Middle frontal gyrus (tissue), 1 donor: ENCODE data around the gene KCNC1.
A peak's percentile ranks its signal among the peaks of the same experiment; 100 is the strongest.

Experiments
- DNase-seq: peaks from one replicate; pipeline ENCODE4 v3.0.0-alpha.2; 2015; ENCODE audit warnings: low spot score; ENCODE audit errors: extremely low spot score

KCNC1 gene

DNA sequence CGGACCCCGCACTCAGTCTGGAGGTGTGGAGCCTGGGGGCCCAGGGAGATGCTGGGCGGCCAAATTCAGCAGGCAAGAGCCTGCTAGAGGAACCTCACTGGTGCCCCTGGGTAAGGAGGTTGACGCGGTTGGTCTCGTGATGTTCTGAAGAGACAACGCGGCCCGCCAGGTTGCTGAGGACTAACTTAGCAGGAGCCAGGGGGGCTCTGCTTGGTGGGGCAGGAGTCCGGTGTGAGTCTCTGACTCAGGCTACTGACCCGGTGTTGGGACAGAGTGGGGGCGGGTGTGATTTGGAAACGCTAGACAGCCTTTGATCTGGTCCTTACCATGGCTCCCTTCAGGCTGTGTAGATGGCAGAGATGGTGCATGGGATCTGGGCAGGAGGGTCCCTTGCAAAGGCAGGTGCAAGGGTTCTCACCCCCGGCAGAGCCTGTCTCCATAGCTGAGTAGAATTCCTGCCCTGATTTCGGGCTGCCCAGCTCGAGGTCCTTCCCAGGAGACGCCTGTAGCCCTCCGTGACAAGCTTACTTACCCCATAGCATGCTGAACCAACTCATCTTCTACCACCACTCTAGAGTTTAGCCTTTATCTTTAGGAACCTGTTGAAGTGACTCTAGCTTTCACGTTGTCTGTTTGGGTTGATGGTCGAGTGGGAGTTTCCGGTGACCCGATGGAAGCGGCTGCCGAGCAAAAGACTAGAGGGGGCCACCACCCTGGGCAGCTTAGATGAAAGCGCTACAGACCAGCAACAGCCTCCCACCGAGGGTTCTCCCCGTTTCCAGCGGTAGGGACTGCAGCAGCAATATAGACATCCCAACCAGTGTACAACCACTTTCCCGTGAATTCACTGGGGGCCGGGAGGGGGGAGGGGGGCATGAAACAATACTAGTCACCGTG, 38.4 kb downstream of the KCNC1 start:
- no peak for DNase-seq

- no peak for DNase-seq
Measured at GRCh38 chr11:17773674-17774073, 39.1 kb downstream of the KCNC1 start.

DNA sequence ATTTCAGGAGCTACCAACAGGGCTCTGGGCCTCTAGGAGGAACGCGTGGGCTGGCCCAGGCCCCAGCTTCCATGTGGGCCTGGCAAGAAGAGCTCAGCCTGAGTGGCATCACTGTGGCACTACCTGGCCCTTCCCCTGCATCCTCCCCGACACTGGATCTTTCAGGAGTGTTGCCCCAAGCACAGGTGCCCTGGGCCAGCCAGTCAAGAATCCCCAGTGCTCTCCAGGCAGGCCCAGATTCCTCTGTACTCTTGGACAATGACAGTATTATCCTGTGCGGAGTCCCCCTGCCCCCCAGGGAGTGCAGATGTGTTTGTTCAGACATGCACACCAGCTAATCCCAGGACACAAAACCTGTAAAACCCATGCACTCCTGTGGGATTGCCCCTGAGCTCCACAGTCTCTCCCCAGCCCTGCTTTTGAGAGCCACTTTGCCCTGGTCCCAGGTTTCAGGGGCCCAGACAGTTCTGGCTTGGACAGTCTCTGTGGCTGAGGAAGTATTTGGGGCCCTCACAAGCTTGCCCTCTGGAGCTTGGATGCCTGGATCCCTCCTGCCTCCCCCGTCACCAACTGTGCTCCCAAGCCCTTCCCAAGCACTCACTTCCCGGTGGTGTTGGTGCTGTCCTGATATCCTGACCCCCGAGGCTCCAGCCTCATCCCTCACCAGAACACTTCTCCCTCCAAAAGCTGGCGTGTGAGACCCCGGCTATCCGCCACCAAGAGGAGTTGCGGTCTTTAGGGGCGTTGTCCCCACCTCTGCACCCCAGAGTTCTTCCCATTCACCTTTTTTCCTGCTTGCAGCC, 39.9 kb downstream of the KCNC1 start:
- DNase-seq = no peak

DNA sequence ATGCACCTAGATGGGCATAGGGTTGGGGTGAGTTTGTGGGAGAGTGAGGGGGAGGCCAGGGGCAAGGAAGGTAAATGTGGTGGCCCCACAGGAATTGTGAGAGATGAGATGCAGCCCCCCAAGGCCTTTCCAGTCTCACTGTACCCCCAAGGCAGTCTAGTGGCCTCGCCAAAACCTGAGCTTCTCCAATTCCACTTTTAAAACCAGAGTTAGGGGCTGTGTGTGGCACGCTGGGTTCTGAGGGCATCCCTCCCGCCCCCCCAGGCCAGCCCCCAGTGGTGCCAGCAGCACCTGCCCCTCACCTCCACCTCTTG, 40.4 kb downstream of the KCNC1 start:
- DNase-seq = no peak

- no peak for DNase-seq
Measured at GRCh38 chr11:17775507-17776211, 41.1 kb downstream of the KCNC1 start.

DNA sequence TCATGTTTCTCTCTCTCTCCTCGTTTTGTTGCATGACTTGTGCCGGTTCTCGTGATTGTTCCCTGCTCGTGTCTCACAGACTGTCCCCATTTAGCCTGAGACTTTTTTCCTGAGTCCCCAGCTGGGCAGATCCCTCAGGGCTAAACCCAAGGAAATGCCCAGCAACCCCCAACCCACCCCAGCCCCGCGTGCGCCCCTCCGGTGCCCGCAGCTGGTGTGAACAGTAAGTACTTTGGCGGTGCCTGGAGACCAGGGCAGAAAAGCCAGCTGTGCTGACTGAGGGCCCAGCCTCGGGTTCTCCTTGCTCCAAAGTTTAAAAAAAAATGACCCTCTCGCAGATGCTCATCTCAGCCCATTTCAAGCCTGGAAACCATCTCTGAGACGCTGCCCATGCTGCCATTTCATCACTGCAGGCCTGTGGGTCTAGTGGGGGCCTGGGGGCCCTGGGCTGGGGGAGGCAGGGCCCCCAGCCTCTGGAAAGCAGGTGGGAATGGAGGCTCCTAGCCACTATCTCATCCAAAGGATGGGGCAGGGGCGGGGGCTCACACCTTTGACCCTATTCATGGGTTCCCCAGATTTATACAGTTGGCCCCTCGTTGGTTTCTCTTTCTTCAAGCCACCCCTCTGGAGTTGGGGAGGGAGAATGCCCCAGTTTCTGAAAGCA, 41.8 kb downstream of the KCNC1 start:
- no peak for DNase-seq

DNA sequence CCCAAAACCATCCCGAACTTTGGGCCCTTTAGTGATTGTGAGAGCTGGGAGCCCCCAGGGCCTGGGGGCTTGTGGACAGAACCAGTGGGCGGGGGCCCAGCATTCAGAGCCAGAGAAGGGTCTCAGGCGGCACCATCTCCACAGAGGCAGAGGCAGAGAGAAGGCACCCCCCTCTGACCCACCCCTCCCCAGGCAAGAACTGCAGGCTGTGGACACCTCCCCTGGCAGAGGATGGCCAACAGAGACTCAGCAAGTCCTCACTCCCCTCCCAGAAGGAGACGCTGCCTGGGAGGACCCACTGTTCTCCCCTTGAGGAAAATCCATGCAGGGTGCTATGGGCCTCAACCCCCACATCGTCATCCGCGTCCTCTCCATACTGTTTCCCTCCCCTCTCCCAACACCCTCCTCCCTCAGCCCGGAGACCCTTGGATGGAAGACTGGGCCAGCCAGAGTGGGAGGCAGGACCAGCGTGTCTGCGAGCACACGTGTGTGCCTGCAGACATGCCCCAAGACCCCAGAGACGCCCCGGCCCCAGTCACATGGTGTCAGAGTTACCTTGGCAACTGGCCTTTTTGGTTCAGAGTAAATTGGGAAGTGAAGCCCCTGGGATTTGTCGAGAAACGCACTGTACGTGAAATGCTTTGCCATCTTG, 42.6 kb downstream of the KCNC1 start:
- no peak for DNase-seq

- DNase-seq = no peak
Measured at GRCh38 chr11:17777738-17778091, 43.1 kb downstream of the KCNC1 start.

DNA sequence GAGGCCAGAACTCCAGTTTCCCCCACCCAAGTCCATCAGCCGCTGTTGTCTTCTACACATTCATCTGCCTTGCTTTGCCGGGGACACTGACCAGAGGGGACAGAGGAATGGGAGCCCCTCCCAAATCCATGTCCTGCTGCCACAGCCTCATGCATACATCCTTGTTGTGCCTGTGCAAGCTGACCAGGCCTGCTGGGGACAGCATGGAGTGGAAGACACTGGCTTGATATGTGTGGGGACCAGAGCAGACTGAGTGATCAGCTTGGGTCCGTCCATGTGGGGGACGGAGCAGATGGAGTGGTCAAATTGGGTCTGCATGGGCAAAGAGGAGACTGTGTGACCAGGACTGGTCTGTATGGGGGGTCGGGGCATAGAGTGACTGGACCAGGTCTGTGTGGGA, 43.8 kb downstream of the KCNC1 start:
- DNase-seq = no peak

DNA sequence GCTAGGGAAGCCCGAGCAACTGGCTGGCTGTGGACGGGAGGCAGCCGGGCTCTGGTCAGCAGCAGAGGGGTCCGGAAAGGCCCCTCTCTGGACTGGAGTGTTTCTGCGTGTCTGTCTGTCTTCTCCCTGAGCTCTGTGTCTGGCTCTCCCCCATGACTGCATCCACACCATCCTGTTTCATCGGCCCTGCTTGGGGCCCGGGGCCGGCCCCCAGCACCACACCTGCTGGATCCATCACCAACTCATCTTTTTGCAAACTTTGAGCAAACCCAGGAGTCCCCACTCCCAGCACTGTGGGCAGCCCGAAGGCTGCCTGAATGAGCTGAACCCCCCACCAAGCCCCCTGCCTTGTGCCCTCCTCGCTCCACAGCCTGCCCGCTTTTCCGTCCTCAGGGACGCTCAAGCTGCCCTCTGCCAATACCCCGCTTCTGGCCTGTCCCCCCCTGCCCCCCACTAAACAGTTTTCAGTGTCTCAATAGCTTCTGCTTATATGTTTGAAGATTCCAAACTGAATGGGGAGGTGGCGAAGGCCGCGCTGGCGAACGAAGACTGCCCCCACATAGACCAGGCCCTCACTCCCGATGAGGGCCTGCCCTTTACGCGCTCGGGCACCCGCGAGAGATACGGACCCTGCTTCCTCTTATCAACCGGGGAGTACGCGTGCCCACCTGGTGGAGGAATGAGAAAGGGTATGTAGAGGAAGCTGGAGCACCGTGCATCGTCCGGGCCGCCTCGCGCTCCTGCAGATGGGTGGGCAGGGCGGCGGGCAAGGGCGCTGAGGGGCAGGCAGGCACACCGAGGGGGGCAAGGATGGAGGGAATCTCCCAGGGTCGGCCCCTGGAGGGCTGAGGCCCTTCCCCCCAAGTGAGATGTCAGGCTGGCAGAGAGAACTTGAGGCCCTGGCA, 44.6 kb downstream of the KCNC1 start:
- DNase-seq = no peak

DNA sequence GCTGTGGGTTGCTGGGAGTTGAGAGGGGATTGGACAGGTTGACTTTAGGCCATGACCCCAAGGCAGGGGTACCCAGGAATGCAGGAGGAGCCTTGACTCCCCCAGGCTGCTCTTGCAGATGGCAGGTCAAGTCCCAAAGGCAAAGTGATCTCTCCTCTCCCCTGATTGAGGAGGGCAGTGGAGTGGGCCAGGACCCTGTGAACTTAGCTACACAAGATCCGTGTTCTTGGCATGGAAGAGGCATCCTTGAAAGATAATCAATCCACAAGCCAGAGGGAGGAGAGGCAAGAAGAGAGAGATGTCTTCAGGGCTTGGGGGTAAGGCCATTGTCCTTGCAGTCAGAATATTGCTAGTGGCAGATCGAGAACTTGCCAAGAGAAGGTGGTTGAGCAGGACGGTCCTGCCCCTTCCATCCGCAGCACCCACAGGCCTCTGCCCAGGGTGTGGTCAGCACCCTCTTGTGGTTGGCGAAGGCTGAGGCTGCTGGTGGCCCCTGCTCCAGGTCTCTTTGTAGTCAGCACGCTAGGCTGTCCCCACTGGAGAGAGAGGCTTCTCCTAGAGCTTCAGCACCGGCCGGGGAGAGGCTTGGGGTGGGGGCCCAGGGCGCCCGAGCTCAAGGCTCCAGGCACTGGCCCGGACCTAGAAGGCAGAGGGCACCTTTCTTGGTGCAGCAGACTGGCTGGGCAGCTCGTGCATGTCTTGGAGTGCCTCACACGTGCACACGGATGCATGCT, 45.4 kb downstream of the KCNC1 start:
- no peak for DNase-seq

DNA sequence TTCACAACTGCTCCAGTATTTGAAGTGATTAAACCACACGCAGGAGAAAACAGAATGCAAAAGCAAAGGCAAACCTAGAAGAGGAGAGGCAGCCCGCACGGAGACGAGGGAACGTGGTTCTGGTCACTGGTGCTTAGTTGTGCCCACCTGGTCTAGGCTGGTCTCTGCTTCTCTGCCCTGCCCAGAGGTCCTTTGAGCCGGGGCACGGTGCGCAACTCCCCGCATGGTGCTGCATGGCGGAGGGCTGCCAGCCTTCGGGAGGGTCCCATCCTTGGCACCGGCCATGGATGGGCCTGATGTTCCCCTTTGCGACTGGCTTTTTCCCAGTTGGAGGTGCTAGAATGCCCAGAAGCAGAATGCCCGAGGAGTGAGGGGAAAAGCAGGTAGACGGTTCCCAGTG, 46.1 kb downstream of the KCNC1 start:
- DNase-seq = no peak

DNA sequence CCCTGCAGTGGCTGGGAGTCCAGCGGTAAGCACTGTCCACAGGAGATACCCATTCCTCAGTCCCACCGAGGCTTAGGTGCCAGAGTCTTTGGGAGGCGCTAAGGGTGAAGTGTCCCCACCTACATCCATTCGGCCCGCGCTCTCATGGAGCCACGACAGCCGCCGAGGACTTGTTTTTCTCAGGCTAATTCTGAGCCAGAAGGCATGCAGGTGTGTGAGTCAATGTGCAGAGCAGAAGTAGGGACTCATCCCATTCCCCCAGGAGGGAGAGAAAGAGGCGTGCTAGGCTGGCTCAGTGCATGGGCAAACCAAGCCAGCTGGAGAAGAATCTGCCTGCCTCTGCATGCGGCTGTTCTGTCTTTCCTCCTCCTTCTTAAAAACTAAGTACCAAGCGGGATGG, 46.6 kb downstream of the KCNC1 start:
- DNase-seq = peak; percentile 34

DNA sequence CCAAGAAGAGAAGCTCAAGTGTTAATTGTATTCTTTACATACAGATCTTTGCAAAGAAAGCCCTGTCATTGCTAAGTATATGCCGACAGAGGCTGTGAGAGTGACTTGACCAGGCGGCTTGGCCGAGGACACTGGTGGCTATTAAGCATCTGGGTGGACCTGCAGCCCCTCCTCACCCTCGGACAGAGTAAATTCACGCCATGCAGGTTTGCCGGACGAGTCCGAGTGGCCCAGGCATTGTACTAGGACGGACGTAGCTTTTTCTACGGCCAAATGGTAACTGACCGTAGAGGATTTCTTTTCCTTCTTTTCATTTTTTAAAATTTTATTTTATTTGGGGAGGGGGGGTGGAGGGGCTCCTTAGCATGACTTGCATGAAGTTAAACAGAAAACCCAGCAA, 47.0 kb downstream of the KCNC1 start:
- DNase-seq = no peak

DNA sequence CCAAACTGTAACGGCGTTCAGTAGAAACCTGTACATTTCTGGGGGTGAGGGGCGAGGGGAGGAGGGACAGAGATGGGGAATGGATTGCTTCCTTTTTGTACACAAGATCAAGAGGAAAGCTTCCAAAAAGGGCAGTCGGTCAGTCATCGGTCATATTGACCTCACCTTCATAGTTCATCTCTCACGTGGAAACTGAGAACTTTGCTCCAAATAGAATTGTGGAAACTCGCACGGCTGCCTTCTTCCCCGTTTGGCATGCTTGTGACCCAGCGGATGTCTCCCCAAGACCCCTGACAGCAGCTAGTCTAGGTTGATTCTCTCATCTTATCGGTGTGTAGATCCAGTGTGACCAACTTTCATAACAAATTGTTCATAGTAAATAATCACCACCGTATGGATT, 47.6 kb downstream of the KCNC1 start:
- no peak for DNase-seq

GRCh38 chr11:17782603-17783337, 48.2 kb downstream of the KCNC1 start:
- no peak for DNase-seq

DNA sequence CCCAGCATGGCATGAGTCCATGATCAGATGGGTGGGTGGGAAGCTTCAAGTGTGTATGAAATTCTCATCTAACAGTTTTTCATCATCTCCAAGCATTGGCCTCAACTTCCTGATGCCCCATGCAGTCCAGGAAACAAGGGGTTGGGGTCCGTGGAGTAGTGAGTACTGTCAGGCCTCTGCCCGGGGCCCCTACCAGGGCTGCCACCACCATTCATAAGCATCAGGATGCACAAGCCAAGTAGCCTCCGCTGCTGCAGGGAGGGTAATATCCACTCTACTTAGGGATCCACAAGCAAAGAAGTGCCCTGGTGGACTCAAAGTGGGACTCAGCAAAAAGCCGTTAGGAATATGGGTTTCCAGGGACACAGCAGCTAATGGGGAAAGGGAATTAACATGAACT, 49.3 kb downstream of the KCNC1 start:
- DNase-seq = no peak

DNA sequence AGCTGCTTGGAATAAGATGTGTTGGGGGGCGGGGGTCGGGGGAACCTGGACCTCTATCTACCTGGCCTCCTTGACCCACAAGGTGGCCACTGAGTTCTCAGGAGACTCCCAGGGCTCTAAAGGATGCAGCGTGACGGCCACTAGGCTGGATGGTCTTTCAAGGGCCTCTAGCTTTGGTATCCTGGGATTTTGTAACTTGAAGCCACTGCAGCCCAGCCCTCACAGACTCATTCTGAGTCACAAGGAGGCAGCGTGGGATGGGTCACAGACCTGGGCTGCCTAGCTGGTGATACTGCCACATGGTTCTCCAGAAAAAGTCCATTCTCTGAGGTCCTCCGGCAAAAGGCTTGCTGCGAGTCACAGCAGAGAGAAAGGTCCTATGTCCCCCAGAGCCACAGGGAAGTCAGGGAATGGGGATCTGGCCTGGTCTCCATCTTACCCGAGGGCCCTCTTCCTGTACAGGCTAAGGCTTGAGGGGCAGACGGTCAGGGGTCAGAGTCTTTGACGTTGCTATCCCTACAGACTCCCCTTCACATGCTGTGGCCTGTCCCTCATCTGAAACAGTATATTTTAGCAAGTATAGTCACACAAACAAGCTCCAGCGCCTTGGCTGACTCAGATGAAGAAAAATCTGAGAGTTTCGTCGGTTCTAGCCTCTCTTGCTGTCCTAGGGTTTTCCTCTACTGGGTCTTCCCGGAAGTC, 52.4 kb downstream of the KCNC1 start:
- no peak for DNase-seq
